ENCODE measurements around the gene CRTC3.
"Not testable (repeated sequence)": the region's sequence is repeated elsewhere in the genome, so short reads cannot be mapped to it uniquely, and the experiment has no call there.

Gene CRTC3

DNA sequence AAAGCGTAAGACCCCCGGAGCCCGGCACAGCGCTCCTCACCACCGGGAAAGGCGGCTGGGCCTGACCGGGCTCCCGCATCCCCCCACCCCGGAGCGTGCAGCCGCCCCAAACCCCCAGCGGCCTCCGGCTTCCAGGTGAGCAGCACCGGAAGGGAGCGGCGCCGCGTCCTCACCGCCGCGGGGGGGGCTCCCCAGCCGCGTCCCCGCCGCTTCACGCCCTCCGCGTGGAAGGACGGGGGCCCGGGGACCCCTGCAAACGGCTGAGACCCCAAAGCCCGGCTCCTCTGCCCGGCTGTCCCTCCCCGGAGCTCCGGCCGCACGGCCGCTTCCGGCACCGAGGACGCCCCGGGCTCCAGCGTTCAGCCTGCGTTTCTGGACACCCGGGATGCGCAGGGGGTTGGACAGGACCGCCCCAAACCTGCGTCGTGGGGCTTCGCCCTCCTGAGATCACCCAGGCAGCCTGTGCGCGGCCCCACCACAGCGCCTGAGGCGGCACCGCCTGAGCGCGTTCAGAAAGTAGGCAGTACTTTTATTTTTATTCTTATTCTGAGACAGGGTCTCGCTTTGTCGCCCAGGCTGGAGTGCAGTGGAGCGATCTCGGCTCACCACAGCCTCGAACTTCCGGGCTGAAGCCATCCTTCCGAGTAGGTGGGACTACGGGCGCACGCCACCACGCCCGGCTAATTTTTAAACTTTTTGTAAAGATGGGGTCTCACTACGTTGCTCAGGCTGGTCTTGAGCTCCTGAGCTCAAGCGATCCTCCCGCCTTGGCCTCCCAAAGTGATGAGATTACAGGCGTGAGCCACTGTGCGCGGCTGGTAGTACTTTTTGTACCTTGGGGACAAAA, 135.8 kb downstream of the CRTC3 start:
- Histone ChIP-seq H3K9me3 (ENCODE audit: control insufficient read depth, insufficient read depth, low read length) (no peaks in the 10 kb centered on the region), H3K27me3 (ENCODE audit: control insufficient read depth, insufficient read depth, low read length) (no peaks in the 10 kb centered on the region), H3K9ac (ENCODE audit: low read depth, low read length) (no peak overlapping the region), H3K36me3 (ENCODE audit: control insufficient read depth, insufficient read depth, low read length) (no peaks in the 10 kb centered on the region), H3K4me1 (ENCODE audit: control insufficient read depth, insufficient read depth, low read length) (no peaks in the 10 kb centered on the region), H3K4me3 (ENCODE audit: low read depth, low read length) (no peak overlapping the region)

DNA sequence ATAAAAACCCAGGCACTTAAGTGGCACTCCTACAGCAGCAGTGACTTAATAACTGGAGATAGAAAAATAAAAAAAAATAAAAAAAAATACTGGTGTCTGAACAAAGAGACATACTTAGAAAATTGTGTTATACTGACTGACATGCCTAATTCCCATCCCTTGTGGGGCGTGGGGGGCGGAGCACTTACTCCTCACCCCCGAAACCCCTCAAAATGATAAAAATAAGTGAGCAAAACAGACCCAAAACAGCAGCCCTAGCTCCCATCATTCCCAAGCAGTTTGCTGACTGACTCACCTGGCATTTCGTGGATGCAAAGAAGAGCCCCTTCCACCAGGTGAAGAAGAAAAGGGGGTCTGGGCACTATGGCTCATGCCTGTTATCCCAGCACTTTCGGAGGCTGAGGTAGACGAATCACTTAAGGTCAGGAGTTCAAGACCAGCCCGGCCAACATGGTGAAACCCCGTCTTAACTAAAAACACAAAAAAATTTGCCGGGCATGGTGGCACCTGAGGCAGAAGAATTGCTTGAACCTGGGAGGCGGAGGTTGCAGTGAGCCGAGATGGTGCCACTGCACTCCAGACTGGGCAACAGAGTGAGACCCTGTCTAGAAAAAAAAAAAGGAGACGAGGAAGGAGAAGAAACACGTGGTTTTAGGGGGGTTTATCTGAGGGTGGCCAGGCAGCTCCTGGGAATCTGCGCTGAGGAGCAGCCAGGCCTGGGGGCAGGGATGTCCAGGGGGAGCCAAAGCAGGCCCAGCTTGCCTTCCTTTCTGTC, 136.6 kb downstream of the CRTC3 start:
- H3K9me3 ChIP-seq (ENCODE audit: control insufficient read depth, insufficient read depth, low read length), result no peaks in the 10 kb centered on the region
- H3K27me3 ChIP-seq (ENCODE audit: control insufficient read depth, insufficient read depth, low read length), result no peaks in the 10 kb centered on the region
- no peak overlapping the region for H3K4me3 ChIP-seq (ENCODE audit: low read depth, low read length)
- no peaks in the 10 kb centered on the region for H3K4me1 ChIP-seq (ENCODE audit: control insufficient read depth, insufficient read depth, low read length)
- H3K36me3 ChIP-seq (ENCODE audit: control insufficient read depth, insufficient read depth, low read length), result no peaks in the 10 kb centered on the region
- no peak overlapping the region for H3K9ac ChIP-seq (ENCODE audit: low read depth, low read length)

DNA sequence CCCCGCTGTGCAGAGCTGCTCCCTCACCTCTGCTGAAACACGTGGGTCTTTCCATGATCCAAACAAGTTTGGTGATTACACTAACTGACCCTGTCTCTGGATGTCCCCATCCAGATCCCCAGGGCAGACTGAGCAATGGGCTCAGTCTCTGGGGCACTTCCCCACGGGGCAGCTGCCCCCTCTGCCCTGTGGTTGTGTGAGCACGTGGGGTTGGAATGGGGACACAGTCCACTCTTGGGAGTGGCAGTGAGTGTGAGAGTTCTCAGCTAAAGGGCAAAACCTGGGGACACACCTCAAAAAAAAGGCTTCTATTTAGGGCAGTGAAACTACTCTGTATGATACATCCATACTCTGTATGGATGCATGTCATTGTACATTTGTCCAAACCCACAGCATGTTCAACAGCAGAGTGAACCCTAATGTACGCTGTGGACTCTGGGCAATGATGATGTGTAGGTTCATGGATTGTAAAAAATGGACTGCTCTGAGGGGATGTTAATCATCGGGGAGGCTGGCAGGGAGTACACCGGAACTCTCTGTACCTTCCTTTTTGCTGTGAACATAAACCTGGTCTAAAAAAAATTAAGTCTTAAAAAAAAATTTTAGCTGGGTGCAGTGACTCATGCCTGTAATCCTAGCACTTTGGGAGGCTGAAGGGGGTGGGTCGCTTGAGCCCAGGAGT, 137.5 kb downstream of the CRTC3 start:
- Histone ChIP-seq H3K4me3 (ENCODE audit: low read depth, low read length) (no peak overlapping the region), H3K9ac (ENCODE audit: low read depth, low read length) (no peak overlapping the region), H3K9me3 (ENCODE audit: control insufficient read depth, insufficient read depth, low read length) (no peaks in the 10 kb centered on the region)

DNA sequence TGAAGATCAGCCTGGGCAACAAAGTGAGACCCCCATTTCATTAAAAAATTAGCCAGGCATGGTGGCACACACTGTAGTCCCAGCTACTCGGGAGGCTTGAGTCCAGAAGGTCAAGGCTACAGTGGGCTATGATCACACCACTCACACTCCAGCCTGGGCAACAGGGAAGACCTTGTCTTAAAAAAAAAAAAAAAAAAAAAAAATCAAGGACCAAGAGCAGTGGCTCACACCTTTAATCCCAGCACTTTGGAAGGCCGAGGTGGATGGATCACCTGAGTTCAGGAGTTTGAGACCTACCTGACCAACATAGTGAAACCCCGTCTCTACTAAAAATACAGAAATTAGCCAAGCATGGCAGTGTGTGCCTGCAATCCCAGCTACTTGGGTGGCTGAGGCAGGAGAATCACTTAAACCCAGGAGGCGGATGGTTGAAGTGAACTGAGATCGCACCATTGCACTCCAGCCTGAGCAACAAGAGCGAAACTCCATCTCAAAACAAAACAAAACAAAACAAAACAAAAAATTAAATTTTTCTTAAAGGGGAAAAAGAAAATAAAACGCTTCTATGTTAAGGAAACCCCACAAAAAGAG, 138.1 kb downstream of the CRTC3 start:
- not testable (repeated sequence) for H3K36me3 ChIP-seq (ENCODE audit: control insufficient read depth, insufficient read depth, low read length); H3K9ac ChIP-seq (ENCODE audit: low read depth, low read length); H3K4me1 ChIP-seq (ENCODE audit: control insufficient read depth, insufficient read depth, low read length); H3K4me3 ChIP-seq (ENCODE audit: low read depth, low read length); H3K9me3 ChIP-seq (ENCODE audit: control insufficient read depth, insufficient read depth, low read length); H3K27me3 ChIP-seq (ENCODE audit: control insufficient read depth, insufficient read depth, low read length)

More for the DNA sequence above, 137.5 kb downstream of the CRTC3 start:
- no peaks in the 10 kb centered on the region for H3K27me3 ChIP-seq (ENCODE audit: control insufficient read depth, insufficient read depth, low read length)
- no peaks in the 10 kb centered on the region for H3K36me3 ChIP-seq (ENCODE audit: control insufficient read depth, insufficient read depth, low read length)
- no peaks in the 10 kb centered on the region for H3K4me1 ChIP-seq (ENCODE audit: control insufficient read depth, insufficient read depth, low read length)

DNA sequence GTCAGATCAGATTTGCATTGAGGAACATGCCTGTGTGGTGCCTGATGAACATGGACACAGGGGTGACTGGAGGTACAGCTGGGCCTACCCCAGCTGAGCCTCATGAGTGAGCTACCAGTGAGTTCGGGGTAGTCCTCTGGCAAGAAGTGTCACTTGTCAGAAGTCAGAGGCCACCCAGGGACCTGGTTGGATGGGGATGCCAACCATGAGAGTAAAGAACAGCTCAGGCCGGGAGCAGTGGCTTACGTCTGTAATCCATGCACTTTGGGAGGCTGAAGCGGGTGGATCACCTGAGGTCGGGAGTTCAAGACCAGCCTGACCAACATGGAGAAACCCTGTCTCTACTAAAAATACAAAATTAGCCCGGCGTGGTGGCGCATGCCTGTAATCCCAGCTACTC, 140.9 kb downstream of the CRTC3 start:
- not testable (repeated sequence) for H3K4me3 ChIP-seq (ENCODE audit: low read depth, low read length); H3K9ac ChIP-seq (ENCODE audit: low read depth, low read length); H3K9me3 ChIP-seq (ENCODE audit: control insufficient read depth, insufficient read depth, low read length); H3K4me1 ChIP-seq (ENCODE audit: control insufficient read depth, insufficient read depth, low read length); H3K27me3 ChIP-seq (ENCODE audit: control insufficient read depth, insufficient read depth, low read length); H3K36me3 ChIP-seq (ENCODE audit: control insufficient read depth, insufficient read depth, low read length)

DNA sequence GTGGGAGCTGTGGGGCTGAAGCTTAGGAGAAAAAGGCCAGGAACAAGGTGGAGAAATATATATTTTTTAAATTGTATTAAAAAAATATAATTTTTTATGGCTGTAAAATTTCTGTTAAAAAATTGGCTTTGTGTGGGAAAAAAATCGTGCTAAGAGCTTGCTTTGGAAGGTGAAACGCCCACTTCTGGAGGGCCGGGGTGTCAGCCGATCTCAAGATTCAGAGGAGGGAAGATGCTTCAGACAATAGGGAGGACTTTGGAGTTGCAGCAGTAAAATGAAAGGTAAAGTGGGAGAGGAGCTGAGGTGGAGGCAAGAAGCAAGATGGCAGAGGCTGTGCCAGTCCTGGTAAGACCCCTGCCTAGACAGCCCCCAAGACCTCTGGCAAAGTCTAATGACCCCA, 141.5 kb downstream of the CRTC3 start:
- Histone ChIP-seq H3K9me3 (ENCODE audit: control insufficient read depth, insufficient read depth, low read length) (no peaks in the 10 kb centered on the region), H3K4me3 (ENCODE audit: low read depth, low read length) (no peak overlapping the region), H3K9ac (ENCODE audit: low read depth, low read length) (no peak overlapping the region), H3K27me3 (ENCODE audit: control insufficient read depth, insufficient read depth, low read length) (no peaks in the 10 kb centered on the region), H3K4me1 (ENCODE audit: control insufficient read depth, insufficient read depth, low read length) (no peaks in the 10 kb centered on the region), H3K36me3 (ENCODE audit: control insufficient read depth, insufficient read depth, low read length) (no peaks in the 10 kb centered on the region)

DNA sequence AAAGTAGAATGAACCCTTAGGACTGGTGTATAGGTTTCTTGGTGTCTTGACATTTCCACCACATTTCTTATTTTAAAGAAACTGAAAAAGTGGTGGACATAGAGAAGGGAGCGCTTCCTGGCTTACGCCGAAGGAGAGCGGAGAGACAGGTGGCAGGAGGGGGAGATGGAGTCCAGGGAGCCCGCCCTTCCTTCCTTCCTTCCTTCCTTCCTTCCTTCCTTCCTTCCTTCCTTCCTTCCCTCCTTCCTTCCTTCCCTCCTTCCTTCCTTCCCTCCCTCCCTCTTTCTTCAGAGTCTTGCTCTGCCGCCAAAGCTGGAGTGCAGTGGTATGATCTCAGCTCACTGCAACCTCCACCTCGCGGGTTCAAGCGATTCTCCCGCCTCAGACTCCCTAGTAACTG, 143.6 kb downstream of the CRTC3 start:
- H3K4me3 ChIP-seq (ENCODE audit: low read depth, low read length); H3K9ac ChIP-seq (ENCODE audit: low read depth, low read length); H3K27me3 ChIP-seq (ENCODE audit: control insufficient read depth, insufficient read depth, low read length); H3K4me1 ChIP-seq (ENCODE audit: control insufficient read depth, insufficient read depth, low read length); H3K9me3 ChIP-seq (ENCODE audit: control insufficient read depth, insufficient read depth, low read length); H3K36me3 ChIP-seq (ENCODE audit: control insufficient read depth, insufficient read depth, low read length): not testable (repeated sequence)

DNA sequence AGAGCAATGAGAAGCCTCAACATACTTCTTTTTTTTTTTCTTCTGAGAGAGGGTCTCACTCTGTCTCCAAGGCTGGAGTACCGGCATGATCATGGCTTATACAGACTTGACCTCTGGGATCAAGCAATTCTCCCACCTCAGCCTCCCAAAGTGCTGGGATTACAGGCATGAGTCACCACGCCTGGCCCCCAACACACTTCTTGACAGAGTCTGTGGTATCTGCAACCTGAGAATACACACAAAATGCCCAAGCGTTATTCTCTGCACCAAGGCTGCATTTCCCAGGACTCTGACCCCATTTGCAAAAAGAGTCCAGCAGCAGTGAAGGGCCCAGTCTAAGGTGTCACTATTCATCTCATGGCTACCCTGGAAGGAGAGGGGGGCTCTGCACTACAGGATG, 144.8 kb downstream of the CRTC3 start:
- no peaks in the 10 kb centered on the region for H3K9me3 ChIP-seq (ENCODE audit: control insufficient read depth, insufficient read depth, low read length)
- H3K36me3 ChIP-seq (ENCODE audit: control insufficient read depth, insufficient read depth, low read length), result no peaks in the 10 kb centered on the region
- no peak overlapping the region for H3K9ac ChIP-seq (ENCODE audit: low read depth, low read length)
- no peak overlapping the region for H3K4me3 ChIP-seq (ENCODE audit: low read depth, low read length)
- no peaks in the 10 kb centered on the region for H3K27me3 ChIP-seq (ENCODE audit: control insufficient read depth, insufficient read depth, low read length)
- no peaks in the 10 kb centered on the region for H3K4me1 ChIP-seq (ENCODE audit: control insufficient read depth, insufficient read depth, low read length)

DNA sequence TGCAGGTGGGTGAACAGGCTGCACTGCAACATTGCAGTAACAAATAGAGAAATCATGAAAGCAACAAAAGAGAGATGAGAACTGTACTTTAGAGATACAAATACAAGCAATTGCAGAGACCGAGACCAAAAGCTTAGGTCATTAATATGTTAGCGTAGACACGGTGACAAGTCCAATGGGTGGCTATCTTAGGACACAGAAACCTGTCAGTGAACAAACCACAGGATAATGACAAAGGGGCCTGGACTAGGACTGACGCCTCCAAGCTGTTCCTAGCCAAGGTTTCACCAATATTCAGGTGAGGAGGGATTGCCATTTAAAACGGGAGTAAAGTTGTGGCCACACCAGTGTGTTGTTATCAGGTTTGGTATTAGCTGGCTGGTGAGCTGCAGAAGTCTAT, 145.7 kb downstream of the CRTC3 start:
- Histone ChIP-seq H3K4me1 (ENCODE audit: control insufficient read depth, insufficient read depth, low read length) (no peaks in the 10 kb centered on the region), H3K27me3 (ENCODE audit: control insufficient read depth, insufficient read depth, low read length) (no peaks in the 10 kb centered on the region), H3K9ac (ENCODE audit: low read depth, low read length) (no peak overlapping the region), H3K9me3 (ENCODE audit: control insufficient read depth, insufficient read depth, low read length) (no peaks in the 10 kb centered on the region), H3K36me3 (ENCODE audit: control insufficient read depth, insufficient read depth, low read length) (no peaks in the 10 kb centered on the region), H3K4me3 (ENCODE audit: low read depth, low read length) (no peak overlapping the region)

DNA sequence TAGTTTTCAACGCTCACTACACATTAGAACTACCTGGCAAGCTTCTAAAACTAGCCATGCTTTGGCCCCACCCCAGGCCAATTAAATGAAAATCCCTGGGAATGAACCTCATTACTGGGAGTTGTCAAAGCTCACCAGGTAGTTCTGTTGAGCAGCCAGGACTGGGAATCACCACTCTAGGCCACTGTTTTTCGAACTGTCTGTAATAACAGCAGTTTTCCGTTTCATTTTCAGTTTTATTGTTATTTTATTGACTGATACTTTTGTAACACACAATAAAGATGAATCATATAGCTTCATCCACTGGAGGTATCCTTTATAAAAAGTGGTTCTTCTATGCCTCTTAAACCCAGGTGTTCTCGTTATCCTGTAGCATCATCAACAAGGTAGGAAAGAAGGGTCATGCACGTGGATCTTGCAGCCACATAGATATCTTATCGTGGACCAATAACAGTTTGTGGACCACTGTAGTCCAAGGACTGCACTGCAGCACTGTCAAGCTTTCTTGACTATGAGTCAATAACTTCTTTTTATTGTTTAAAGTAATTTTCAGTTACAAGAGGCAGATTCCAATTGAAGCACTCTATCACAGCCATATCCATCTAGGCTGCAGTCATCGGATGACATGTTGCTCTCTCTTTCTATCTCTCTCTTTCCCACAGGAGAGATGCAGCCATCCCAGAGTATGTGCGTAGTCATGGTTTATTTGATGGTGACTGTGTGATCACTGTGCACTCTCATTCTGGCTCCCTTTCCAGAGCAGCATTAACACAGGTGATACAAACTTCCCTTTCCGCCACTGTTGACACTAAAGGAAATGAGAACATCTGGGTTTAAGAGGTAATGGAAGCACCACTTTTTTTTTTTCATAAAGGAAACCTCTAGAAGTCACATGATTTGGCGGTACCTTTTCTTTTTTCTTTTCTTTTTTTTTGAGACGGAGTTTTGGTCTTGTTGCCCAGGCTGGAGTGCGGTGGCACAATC, 148.4 kb downstream of the CRTC3 start:
- H3K27me3 ChIP-seq (ENCODE audit: control insufficient read depth, insufficient read depth, low read length), result no peaks in the 10 kb centered on the region
- H3K4me1 ChIP-seq (ENCODE audit: control insufficient read depth, insufficient read depth, low read length), result no peaks in the 10 kb centered on the region
- H3K36me3 ChIP-seq (ENCODE audit: control insufficient read depth, insufficient read depth, low read length), result no peaks in the 10 kb centered on the region

DNA sequence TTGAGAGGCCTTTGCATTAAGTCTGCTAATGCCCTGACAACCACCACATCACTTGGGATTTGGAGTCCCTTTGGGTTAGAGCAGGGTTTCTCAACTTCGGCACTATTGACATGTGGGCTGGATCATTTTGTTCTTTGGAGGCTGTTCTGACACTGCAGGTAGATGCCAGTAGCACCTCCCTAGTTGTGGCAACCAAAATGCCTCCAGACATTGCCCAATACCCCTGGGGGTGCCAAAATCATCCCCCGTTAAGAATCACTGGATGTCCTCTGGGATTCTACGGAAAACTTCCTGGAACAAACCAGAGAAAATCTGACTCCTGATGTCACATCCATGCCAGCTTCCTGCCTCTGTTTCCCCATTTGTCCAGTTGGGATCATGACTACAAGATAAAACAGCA, 150.2 kb downstream of the CRTC3 start:
- Histone ChIP-seq H3K9me3 (ENCODE audit: control insufficient read depth, insufficient read depth, low read length) (no peaks in the 10 kb centered on the region), H3K36me3 (ENCODE audit: control insufficient read depth, insufficient read depth, low read length) (no peaks in the 10 kb centered on the region), H3K9ac (ENCODE audit: low read depth, low read length) (no peak overlapping the region), H3K4me3 (ENCODE audit: low read depth, low read length) (no peak overlapping the region), H3K27me3 (ENCODE audit: control insufficient read depth, insufficient read depth, low read length) (no peaks in the 10 kb centered on the region), H3K4me1 (ENCODE audit: control insufficient read depth, insufficient read depth, low read length) (no peaks in the 10 kb centered on the region)

More for the DNA sequence above, 148.4 kb downstream of the CRTC3 start:
- Histone ChIP-seq H3K9me3 (ENCODE audit: control insufficient read depth, insufficient read depth, low read length) (no peaks in the 10 kb centered on the region), H3K9ac (ENCODE audit: low read depth, low read length) (no peak overlapping the region), H3K4me3 (ENCODE audit: low read depth, low read length) (no peak overlapping the region)
